HG02571 (cell line): ENCODE results near the gene ACBD6.
A peak's percentile ranks its signal among the peaks of the same experiment; 100 is the strongest.

Experiments
- ATAC-seq: cut with Tn5 transposase; IDR thresholded peaks from one replicate; pipeline ENCODE4 v1.9.1; 2021; ENCODE audit warnings: mild to moderate bottlenecking, moderate library complexity; ENCODE audit not compliant: unreplicated experiment

The ACBD6 gene

DNA sequence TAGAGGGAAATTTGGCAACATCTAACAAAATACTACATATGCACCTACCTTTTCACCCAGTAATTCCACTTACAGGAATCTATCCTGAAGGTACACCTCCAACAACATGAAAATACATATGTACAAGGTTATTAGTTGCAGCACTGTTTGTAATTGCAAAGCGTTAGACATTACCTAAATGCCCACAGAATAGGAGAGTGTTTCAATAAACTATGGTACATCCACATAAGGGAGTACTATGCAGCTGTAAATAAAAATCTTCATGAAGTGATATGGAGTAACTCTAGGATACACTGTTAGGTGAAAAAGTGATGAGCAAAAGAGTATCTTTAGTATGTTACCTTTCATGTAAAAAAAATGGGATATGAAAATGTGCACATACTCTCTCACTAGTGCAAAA is 126.1 kb downstream of the ACBD6 start:
- no peak for ATAC-seq

DNA sequence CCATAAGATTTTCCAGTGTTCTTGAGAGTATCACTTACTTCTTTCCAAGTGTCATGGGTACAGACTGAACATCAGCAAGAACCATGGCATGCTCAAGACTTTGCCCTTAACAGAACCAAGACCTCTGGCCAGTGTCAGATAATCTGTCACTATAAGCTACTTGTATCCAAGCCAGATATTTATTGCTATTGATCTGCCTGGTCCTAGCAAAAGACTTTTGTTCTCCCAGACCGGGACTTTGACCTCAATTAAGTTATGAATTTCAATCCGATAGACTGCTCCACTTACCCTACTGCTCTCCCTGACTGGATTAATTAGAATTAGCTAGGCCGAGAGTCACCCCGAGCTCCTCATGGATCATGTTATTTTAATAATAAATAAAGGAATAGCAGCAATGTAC is 129.6 kb downstream of the ACBD6 start:
- no peak for ATAC-seq

DNA sequence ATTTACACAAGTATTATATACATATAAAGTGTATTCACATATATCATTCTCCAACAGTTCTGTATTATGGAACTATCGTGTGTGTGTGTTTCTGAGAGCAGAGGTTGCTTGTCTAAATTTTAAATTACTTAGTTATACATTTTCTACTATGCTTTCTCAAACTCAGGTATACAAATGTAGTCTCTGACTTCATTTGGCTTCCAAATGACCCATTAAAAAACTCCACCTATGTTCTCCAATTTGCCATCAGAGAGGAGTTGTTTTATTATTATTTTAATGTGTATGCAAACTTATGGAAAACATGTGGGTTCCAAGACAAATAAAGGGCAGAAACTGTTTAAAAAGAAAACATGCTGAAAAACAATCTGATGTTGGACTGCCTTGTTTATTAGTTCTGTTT is 131.8 kb downstream of the ACBD6 start:
- ATAC-seq = no peak

DNA sequence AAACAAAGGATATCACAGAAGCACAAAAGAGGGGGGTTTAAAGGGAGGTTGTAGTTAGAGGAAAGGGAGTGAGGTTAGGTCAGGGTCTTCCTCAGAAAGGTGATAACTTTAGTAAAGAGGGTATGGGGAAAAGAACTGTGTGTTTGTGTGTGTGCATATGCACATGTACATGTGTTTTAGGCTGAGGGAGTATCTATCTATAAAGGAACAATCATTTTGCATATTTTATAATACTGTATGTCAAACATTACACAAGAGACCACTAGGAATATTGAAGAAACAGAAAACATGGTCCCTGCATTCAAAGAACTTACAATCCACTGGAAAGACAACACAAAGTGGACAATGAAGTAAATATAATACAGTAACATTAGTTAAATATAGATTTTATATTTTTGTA is 132.2 kb downstream of the ACBD6 start:
- ATAC-seq = no peak

DNA sequence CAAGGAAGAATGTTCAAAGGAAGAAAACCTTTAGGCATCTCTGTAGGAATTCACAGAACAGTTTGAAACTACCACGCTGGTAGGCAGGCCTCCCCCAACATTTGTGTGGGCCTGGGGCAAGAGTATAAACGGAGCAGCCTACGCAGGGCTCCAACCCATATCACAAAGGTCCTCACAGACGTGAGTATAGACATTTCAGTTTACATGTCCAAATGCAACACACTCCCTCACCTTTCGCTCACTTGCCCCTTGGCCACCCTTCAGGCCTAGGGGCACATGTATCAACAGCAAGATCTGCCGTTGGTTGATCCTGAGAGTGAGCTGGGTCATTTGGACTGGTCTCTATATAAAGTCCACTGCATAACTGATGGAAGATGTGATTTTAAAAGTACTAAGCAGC is 133.3 kb downstream of the ACBD6 start:
- ATAC-seq = no peak

DNA sequence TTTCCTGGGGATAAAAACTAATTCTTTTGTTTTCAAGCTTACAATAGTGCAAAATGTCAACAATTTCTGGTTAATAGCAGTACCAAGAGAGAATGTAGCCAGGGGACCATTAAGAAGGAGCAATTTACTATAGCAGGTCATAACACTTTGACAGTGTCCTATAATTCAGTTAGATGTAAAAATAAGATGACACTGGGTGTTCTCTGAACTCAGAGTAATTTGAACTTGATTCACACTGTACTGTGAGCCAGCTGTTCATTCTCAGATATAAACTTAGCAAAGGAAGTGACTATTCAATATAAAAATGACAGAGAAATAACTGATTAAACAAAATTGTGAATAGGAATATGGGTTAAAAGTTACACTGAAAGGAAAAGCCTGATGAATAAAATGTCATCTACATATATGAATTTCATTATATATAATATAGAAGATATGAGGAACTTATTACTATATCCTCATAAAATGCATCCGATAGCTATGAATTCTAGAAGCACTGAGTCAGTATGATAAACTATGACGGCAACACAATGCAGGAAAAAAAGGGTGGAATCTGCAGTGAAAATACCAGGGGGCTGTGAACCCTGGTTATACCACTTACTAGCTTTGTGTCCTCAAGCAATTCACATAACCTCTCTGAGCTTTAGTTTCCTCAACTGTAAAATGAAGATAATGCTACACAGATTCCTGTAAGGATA is 135.9 kb downstream of the ACBD6 start:
- ATAC-seq = no peak

DNA sequence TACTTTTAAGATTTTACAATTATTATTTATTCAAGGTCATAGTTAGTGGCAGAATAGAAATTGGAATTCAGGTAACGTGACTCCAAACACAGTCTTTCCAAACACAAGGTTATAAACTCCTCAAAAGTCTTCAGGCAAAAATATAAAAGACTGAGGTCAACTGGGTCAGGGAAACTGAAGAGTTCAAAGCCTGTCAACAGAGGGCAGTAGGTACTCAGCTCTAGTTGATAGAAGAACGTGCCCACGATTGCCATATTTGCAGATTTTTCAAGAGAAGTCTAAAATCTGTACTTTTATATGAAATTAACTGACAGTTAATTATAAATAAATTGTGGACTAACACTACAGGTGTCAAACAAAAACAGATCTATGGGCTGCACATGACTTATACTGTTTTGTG is 137.3 kb downstream of the ACBD6 start:
- ATAC-seq = no peak

DNA sequence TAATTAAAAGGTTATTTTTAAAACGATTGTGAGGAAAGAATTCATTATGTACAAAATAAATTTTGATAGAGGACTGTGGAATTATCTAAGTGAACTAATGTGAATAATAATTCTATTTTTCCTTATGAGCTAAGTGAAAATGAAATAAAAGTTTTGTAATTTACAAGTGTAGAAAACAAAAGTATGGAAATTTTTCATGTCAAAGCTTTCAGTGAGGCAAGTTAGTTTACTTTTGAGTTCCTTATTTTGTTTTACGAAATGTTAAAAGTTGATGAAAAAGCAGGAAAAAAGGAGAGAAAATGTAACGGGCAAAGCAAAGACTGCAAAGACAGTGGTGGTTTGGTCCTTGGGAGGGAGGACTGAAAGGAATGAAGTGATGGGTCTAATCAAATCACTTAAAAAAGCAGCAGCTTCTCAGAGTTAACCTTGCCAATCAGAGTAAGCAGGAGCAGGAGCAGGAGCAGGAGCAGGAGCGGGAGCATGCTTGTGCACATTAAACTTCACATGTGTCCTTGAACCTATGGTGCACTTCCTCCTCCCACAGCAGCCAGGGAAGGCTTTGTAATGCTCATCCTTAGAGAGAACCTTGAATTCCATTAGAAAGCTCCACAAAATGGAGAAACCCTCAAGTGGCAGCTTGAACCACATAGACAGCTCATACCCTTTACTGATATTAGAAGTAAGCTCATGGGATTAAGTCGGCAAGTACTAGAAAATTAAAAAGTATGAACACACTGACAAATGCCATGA is 139.0 kb downstream of the ACBD6 start:
- no peak for ATAC-seq

DNA sequence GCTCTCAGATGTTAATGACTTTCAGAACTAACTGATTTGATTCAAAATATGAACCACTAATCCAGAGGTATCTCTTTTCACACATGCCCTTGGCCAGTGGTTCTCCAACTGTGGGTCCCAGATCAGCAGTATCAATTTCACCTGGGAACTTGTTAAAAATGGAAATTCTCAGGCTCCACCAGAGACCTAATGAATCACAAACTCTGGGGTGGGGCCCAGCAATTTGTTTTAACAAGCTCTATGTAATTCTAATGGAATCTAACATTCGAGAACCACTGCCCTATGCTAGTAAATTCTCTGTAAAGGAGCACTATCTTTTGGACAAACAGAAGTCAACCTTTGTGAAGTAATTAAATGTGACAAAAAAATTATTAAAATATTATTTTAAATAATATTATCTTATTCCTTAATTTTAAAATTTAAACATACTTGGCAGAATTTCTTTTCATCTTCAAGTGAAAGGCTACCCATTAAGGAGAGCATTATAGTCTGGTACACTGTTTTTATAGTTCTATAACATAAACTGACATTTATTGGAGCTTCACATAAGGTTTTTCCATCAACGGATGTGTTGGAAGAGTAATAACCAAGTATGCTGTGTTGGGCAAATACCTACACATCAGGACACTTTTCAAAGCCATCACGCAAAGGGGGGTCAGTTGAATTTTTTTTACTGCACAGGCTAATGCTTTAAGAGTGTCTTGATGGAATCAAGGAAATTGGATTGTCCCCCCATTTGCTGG is 141.9 kb downstream of the ACBD6 start:
- ATAC-seq = no peak

DNA sequence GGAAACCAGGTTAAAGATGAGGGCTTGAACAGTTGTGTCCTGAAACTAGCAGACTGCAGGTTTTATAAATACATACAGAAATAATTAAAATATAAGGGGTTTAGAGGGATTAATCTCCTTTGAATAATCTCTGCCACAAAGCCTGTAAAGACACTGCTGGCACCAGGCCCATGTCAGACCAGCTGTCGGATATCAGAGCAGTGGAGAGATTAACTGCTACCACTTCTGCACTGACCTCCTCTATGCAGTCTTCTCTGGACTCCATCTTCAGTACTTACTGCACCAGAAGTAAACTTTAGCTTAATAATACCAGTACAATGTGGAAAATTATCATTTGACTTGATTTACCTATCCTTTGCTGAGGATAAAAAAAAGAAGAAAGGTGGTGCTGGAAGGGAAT is 143.7 kb downstream of the ACBD6 start:
- no peak for ATAC-seq

DNA sequence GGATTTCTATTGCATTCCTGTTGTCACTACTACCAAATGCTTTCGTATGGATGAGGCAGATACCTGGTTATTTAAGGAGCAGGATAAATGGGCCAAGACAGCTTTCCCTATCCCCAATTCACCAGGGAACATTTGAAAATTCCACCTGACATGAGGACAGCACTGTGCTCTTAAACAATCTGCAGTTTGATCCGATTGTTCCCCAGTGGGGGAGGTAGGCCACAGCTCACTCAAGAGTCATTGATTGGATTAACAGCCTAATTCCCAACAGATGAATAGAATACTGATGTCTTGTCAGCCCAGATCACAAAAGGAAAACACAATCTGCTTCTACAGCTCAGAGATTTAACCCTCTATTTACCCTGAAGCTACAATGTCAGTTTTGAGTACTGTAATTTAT is 148.4 kb downstream of the ACBD6 start:
- no peak for ATAC-seq

DNA sequence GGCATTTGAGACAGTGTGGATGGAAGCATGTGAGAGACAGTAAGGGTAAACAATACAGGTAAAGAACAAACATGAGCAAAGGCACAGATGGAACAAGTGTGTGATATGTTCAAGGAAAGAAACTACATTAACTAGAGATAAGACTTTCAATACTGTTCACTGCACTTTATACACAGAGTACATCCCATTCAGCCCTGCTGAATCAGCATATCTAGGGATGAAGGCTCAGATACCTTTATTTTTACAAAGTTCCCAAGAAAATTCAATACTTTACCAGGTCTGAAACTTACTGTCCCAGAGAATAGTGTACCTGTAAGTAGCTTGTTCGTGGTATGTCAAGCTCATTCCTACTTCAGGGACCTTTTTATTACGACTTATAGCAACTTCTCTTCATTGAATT is 149.8 kb downstream of the ACBD6 start:
- no peak for ATAC-seq

DNA sequence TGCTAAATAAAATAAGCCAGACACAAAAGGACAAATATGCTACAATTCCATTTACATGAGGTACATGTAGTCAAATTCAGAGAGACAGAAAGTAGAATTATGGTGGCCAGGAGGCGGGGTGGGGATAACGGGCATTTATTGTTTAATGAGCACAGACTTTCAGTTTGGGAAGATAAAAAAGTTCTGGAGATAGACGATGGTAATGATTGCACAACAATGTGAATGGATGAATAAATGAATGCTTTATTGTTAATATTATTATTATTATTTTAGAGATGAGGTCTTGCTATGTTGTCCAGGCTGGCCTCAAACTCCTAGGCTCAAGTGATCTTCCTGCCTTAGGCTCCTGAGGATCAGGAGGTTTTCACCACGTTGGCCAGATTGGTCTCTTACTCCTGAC is 150.4 kb downstream of the ACBD6 start:
- no peak for ATAC-seq

DNA sequence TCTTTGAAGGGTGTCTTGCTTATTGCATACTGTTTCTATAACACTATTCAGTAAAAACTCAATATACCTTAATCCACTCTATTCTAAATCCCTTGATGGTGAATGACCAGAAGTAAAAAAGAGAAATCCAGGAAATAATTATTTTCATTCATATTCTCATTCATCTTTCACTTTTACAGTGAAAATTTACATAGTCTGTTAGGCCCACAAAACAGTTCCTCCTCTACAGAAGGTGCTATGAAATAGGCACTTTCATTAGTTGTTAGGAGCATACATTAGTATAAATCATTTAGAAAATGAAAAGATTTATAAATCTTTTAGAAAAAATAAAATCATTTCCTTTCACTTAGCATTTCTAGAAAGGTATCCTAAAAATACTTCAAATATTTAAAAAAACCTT is 157.2 kb downstream of the ACBD6 start:
- ATAC-seq = no peak

DNA sequence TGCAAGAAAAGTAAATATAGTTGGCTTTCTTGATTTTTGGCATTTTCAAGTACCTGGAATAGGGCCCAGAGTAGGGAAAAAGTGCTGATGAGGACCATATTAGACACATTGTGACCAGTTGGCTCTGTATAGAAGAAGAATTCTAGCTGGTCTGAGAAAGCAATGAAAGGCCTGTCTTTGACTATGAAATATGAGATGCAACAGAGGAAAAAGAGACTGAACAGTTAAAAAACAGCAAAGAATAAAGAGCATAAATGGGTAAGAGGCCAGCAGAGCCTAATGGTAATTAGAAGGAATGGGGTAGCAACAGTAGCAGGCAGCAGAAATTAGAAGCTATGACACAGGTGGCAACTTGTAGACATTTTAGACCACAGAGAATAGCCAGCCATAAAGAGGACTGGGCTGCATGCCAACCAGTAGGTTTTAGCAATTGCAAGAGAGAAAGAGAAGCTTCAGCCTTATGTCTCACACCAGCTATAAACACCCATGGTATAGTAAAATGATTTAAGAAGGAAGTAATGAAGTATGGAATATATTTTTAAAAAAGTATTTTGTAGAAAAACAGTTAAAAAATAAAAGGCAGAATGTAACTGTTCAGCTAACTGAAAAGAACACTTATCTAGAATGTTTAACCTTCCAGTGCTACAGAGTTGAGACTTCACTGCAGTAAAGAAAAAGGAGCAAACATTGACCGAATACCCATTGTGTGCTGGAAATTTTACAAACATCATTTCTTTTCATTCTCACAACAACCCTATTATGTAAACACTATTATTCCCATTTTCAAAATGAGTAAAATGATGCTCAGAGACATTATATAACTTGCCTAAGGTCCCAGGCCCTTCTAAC is 158.2 kb downstream of the ACBD6 start:
- peak; percentile 74 for ATAC-seq

DNA sequence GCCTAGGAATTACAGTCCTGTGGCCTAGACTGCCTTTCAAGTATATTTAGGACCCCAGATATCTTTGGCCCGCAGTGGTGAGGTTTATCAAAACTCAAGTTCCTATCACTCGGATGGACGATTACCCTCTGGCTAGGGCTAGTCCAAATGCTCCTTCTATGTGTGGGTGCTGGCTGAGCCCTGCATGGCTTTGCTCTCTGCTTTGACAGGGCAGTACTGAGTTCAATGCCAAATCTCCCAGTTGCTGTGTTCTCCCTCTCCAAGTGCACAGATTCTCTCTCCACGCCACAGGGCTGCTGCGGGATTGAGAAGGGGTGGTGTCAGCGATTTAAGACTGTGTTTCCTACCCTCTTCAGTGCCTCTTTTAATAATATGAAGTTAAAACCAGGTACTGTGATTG is 175.3 kb downstream of the ACBD6 start:
- no peak for ATAC-seq

DNA sequence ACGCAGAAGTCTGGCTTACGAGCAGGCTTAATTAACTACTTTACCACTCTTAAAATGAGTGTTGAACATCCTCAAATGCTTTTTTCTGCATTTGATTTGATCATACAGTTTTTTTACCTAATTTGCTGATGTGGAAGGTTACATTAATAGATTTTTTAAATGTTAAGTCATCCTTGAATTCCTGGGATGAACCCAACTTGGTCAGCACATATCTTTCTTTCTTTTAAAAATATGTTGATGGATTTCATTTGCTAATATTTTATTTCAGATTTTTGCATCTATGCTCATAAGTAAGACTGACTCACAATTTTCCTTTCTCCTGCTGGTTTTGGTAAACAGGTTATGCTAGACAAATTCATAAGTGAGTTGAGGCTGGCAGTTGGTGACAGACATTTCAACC is 189.5 kb downstream of the ACBD6 start:
- no peak for ATAC-seq

DNA sequence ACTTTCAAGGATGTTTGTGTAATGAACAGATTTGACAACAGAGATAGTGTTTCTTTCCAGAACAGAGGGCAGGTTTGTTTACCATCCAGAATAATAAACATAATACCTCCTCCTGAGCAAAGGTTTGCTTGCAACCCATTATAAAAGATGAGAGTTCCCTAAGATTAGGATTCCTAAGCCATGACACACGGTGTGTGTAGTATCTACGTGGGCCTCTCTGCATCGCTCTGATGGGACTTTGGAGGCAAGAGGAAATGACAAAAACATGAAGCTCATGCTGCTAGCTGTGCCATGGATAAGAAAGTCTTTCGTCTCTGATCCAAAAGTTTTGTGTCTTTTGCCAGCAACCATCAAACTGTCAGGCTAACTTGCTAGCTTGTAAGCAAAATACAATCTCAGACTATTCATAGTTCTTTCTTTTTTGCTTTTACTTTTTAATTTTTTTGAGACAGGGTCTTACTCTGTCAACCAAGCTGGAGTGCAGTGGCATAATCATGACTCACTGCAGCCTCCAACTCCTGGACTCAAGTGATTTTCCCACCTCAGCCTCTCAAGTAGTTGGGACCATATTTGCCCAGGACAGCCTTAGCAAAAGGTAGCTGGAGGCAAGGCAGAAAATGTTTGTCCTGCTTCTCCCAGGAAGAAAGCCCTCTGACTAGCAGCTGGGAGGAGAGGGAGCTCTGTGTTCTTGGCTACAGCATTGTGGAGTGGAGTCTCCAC is 191.2 kb downstream of the ACBD6 start:
- no peak for ATAC-seq

DNA sequence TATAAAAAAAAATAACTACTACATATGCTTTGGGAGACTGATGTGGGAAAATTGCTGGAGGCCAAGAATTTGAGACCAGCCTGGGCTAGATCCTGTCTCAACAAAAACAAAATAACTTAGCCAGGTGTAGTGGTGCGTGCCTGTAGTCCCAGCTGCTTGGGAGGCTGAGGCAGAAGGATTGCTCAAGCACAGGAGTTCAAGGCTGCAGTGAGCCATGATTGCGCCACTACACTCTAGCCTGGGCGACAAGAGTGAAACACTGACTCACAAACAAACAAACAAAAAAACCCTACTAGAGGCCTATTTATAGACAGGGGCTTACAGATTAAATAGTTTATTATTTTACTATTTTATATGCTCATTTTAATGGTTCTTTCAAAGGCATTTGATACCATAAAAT is 192.3 kb downstream of the ACBD6 start:
- no peak for ATAC-seq

DNA sequence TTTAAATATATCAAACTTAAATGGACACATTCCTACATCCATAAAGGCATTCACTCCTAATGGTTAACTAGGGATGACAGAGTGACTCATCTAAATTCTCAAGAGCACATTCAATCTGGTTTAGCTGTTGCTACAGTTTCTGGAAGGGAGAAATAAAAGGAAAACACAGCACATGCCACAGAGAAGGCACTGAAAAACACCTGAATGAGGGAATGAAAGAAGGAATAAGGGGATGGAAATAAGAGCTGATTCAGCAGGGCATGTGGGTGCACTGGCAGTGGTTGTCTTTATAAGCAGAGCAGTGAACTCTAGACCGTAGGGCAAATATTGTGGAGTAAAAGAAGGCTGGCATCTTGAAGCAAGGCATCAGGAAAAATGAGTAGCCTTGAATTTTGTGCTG is 193.0 kb downstream of the ACBD6 start:
- no peak for ATAC-seq
